ENCODE measurements around the gene SLCO2A1. TPM values are rescaled to one million over a fixed set of nuclear protein-coding genes. Genes with fewer than 3 reads are reported as not detected.

The SLCO2A1 gene
- total RNA-seq, 1 donor from 2014 or later, result not detected

- DNase-seq (ENCODE audit: low read depth) (no peak), FAIRE-seq (peak; percentile 68)
- Histone ChIP-seq H3K36me3 (ENCODE audit: control insufficient read depth, insufficient read depth, low read length) (no peaks in the 10 kb centered on the region), H3K27me3 (ENCODE audit: control insufficient read depth, insufficient read depth, low read length) (peaks cover 17% of the 10 kb centered on the region), H3K4me3 (ENCODE audit: low read depth, low read length) (no peak overlapping the region)
- no peak for TF ChIP-seq CTCF (IDR thresholded peaks at IDR 0.05; ENCODE audit: insufficient read depth, low read length, severe bottlenecking)
Observed at GRCh38 chr3:133980035-133980434, 49.7 kb downstream of the SLCO2A1 start.

- FAIRE-seq, result no peak
- no peaks in the 10 kb centered on the region for H3K36me3 ChIP-seq (ENCODE audit: control insufficient read depth, insufficient read depth, low read length)
- H3K4me3 ChIP-seq (ENCODE audit: low read depth, low read length), result no peak overlapping the region
- peaks cover 20% of the 10 kb centered on the region for H3K27me3 ChIP-seq (ENCODE audit: control insufficient read depth, insufficient read depth, low read length)
- no peak for TF ChIP-seq CTCF (IDR thresholded peaks at IDR 0.05; ENCODE audit: insufficient read depth, low read length, severe bottlenecking)
- no peak for DNase-seq (ENCODE audit: low read depth)
Observed at GRCh38 chr3:133979553-133979952, 50.2 kb downstream of the SLCO2A1 start.

- Histone ChIP-seq H3K27me3 (ENCODE audit: control insufficient read depth, insufficient read depth, low read length) (peaks cover 16% of the 10 kb centered on the region), H3K36me3 (ENCODE audit: control insufficient read depth, insufficient read depth, low read length) (no peaks in the 10 kb centered on the region), H3K4me3 (ENCODE audit: low read depth, low read length) (no peak overlapping the region)
- DNase-seq (ENCODE audit: low read depth), result no peak
- peak; percentile 95 for FAIRE-seq
- TF ChIP-seq CTCF (IDR thresholded peaks at IDR 0.05; ENCODE audit: insufficient read depth, low read length, severe bottlenecking), result no peak
Observed at GRCh38 chr3:133977568-133977967, 52.2 kb downstream of the SLCO2A1 start.

- peaks cover 8% of the 10 kb centered on the region for H3K27me3 ChIP-seq (ENCODE audit: control insufficient read depth, insufficient read depth, low read length)
- H3K36me3 ChIP-seq (ENCODE audit: control insufficient read depth, insufficient read depth, low read length), result no peaks in the 10 kb centered on the region
- no peak for DNase-seq (ENCODE audit: low read depth)
- no peak overlapping the region for H3K4me3 ChIP-seq (ENCODE audit: low read depth, low read length)
- no peak for TF ChIP-seq CTCF (IDR thresholded peaks at IDR 0.05; ENCODE audit: insufficient read depth, low read length, severe bottlenecking)
- FAIRE-seq, result no peak
Observed at GRCh38 chr3:133973249-133973980, 56.3 kb downstream of the SLCO2A1 start.

- FAIRE-seq (no peak), DNase-seq (ENCODE audit: low read depth) (no peak)
- Histone ChIP-seq H3K4me3 (ENCODE audit: low read depth, low read length) (no peak overlapping the region), H3K36me3 (ENCODE audit: control insufficient read depth, insufficient read depth, low read length) (no peaks in the 10 kb centered on the region), H3K27me3 (ENCODE audit: control insufficient read depth, insufficient read depth, low read length) (peaks cover 9% of the 10 kb centered on the region)
- no peak for TF ChIP-seq CTCF (IDR thresholded peaks at IDR 0.05; ENCODE audit: insufficient read depth, low read length, severe bottlenecking)
Observed at GRCh38 chr3:133972156-133972555, 57.6 kb downstream of the SLCO2A1 start.

- H3K4me3 ChIP-seq (ENCODE audit: low read depth, low read length), result no peak overlapping the region
- peaks cover 12% of the 10 kb centered on the region for H3K27me3 ChIP-seq (ENCODE audit: control insufficient read depth, insufficient read depth, low read length)
- DNase-seq (ENCODE audit: low read depth) (no peak), FAIRE-seq (no peak)
- H3K36me3 ChIP-seq (ENCODE audit: control insufficient read depth, insufficient read depth, low read length), result no peaks in the 10 kb centered on the region
- no peak for TF ChIP-seq CTCF (IDR thresholded peaks at IDR 0.05; ENCODE audit: insufficient read depth, low read length, severe bottlenecking)
Observed at GRCh38 chr3:133970916-133971315, 58.8 kb downstream of the SLCO2A1 start.
